Adrenal gland (tissue), 5 donors: ENCODE data around the gene SLC29A1.

Experiments
- CTCF ChIP-seq, 6 experiments: fragments of 450-650 bp in 4 of 6; fragments of 200-600 bp in 2 of 6; sonication (generic) in 1 of 6; IDR thresholded peaks; 1 replicate in 5 of 6; 2 replicates in 1 of 6; pipeline versions ENCODE4 v1.5.1 to v1.8.0; 2016 to 2021; ENCODE audit warnings: antibody characterized with exemption in 6 of 6, mild to moderate bottlenecking in 2 of 6, moderate library complexity in 1 of 6
- POLR2A ChIP-seq, 2 donors: fragments of 450-650 bp; IDR thresholded peaks; one replicate each; pipeline ENCODE4 v1.6.1; 2017; ENCODE audit warnings: antibody characterized with exemption in 2 of 2, mild to moderate bottlenecking in 2 of 2, moderate library complexity in 1 of 2
- donor health status: DM: no; HTN: no; CAD: no.

GRCh38 chr6:44265722-44266233 lies 42.4 kb downstream of the SLC29A1 start:
- TF ChIP-seq CTCF (IDR thresholded peaks at IDR 0.05) (no peak), POLR2A (IDR thresholded peaks at IDR 0.05) (no peak)
